ENCODE measurements around the gene ADARB1.

GRCh38 chr21:45099571-45099970 is 25.2 kb downstream of the ADARB1 start:
- TF ChIP-seq CTCF (IDR thresholded peaks at IDR 0.05) (no peak), EZH2 (IDR thresholded peaks at IDR 0.05; ENCODE audit: borderline replicate concordance, insufficient read depth, low read depth, low read length, poor library complexity, severe bottlenecking) (no peak)

Measured in B cell (primary cell).